Measurements from ENCODE around the gene SQOR.
A peak's percentile ranks its signal among the peaks of the same experiment; 100 is the strongest.

- TF ChIP-seq RCOR1 (IDR thresholded peaks at IDR 0.05; ENCODE audit: low read depth, low read length) (no peak), JUNB (IDR thresholded peaks at IDR 0.05) (no peak), BHLHE40 (IDR thresholded peaks at IDR 0.05; ENCODE audit: low read depth, low read length) (no peak), FOXS1 (CRISPR knock-in tag; IDR thresholded peaks at IDR 0.05) (no peak), EP300 (IDR thresholded peaks at IDR 0.05) (peak in 1 of 2 experiments; percentile 44; a peak in 1 of 5 replicates), PHF8 (IDR thresholded peaks at IDR 0.05; ENCODE audit: borderline replicate concordance, low read depth) (no peak), POLR2A (IDR thresholded peaks at IDR 0.05; ENCODE audit: low read length) (no peak), MYC (IDR thresholded peaks at IDR 0.05; ENCODE audit: borderline replicate concordance, low read length) (no peak)
- TF ChIP-seq, protein P1, sequence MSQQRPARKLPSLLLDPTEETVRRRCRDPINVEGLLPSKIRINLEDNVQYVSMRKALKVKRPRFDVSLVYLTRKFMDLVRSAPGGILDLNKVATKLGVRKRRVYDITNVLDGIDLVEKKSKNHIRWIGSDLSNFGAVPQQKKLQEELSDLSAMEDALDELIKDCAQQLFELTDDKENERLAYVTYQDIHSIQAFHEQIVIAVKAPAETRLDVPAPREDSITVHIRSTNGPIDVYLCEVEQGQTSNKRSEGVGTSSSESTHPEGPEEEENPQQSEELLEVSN (IDR thresholded peaks at IDR 0.05; ENCODE audit: borderline replicate concordance, low read depth): no peak
- TF ChIP-seq, protein P2, sequence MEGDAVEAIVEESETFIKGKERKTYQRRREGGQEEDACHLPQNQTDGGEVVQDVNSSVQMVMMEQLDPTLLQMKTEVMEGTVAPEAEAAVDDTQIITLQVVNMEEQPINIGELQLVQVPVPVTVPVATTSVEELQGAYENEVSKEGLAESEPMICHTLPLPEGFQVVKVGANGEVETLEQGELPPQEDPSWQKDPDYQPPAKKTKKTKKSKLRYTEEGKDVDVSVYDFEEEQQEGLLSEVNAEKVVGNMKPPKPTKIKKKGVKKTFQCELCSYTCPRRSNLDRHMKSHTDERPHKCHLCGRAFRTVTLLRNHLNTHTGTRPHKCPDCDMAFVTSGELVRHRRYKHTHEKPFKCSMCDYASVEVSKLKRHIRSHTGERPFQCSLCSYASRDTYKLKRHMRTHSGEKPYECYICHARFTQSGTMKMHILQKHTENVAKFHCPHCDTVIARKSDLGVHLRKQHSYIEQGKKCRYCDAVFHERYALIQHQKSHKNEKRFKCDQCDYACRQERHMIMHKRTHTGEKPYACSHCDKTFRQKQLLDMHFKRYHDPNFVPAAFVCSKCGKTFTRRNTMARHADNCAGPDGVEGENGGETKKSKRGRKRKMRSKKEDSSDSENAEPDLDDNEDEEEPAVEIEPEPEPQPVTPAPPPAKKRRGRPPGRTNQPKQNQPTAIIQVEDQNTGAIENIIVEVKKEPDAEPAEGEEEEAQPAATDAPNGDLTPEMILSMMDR (IDR thresholded peaks at IDR 0.05): no peak
These were observed 10.5 kb downstream of the SQOR start for GRCh38 chr15:45645026-45645980.
